HepG2 (cell line): ENCODE results near the gene GPR68. TPM values are rescaled to one million over a fixed set of nuclear protein-coding genes. Genes with fewer than 3 reads are reported as not detected.

ENCODE experiments used
- ATAC-seq: fragments of 200-7000 bp; cut with Tn5 transposase; 3 replicates; pipeline ENCODE4 v1.9.1; 2020; ENCODE audit warnings: mild to moderate bottlenecking, moderate library complexity
- BruUV-seq: library from RNA; stranded (reverse); fragments of 400-500 nt; replicated peaks from 2 replicates; lab custom pipeline; 2021; lab: Mats Ljungman, UMichigan
- CTCF ChIA-PET: fragments of 300-600 bp; formaldehyde crosslinking; extraction: SDS; loops from one replicate; lab custom pipeline; 2021; ENCODE audit warnings: low total read pairs, inconsistent platforms, low intra/inter-chr PET ratio; lab: Yijun Ruan, JAX
- POLR2A ChIA-PET: fragments of 350-600 bp; sonication (Branson Sonifier 250); formaldehyde crosslinking; loops from one replicate; lab custom pipeline; 2020; ENCODE audit warnings: antibody characterized with exemption, inconsistent platforms; lab: Yijun Ruan, JAX
- DNase-seq: peaks from one replicate; pipeline ENCODE4 v3.0.0-alpha.2; 2015; ENCODE audit warnings: low spot score
- FAIRE-seq: peaks from 3 replicates; lab custom pipeline; 2011; peaks lifted over from hg19 to GRCh38; lab: Jason Lieb, UNC
- H2AFZ ChIP-seq: one replicate; pipeline ENCODE4 v1.6.1; 2011; ENCODE audit warnings: low read length, inconsistent platforms
- H3K27ac ChIP-seq: fragments of 300-600 bp; 3 replicates; pipeline ENCODE4 v1.8.0; 2011; ENCODE audit warnings: mixed run types, mild to moderate bottlenecking, mixed read lengths, low read length, inconsistent platforms; ENCODE audit not compliant: insufficient read depth; ENCODE audit errors: extremely low read length
- H3K27me3 ChIP-seq, 2 experiments: fragments of 200-600 bp in 1 of 2; 2 replicates in 1 of 2; 3 replicates in 1 of 2; pipeline versions ENCODE4 v1.6.0 to v1.8.0; 2011; ENCODE audit warnings: low read length in 2 of 2, mild to moderate bottlenecking in 2 of 2, moderate library complexity in 2 of 2, inconsistent platforms in 1 of 2; ENCODE audit not compliant: insufficient read depth in 2 of 2, control insufficient read depth in 1 of 2
- H3K36me3 ChIP-seq, 2 experiments: fragments of 200-600 bp in 1 of 2; replicated peaks in 1 of 2; 2 replicates in 1 of 2; 3 replicates in 1 of 2; pipeline versions ENCODE4 v1.5.1 to v1.8.0; 2011; ENCODE audit warnings: low read length in 2 of 2, inconsistent platforms in 1 of 2; ENCODE audit not compliant: insufficient read depth in 2 of 2, control insufficient read depth in 1 of 2
- H3K4me1 ChIP-seq: 2 replicates; pipeline ENCODE4 v1.5.1; 2012; ENCODE audit warnings: low read length, inconsistent platforms; ENCODE audit not compliant: insufficient read depth
- H3K4me2 ChIP-seq: 2 replicates; pipeline ENCODE4 v1.6.0; 2011; ENCODE audit warnings: low read depth, low read length, inconsistent platforms
- H3K4me3 ChIP-seq, 3 experiments: fragments of 200-600 bp in 1 of 3; sonication (generic), shearing (Covaris generic) in 1 of 3; replicated peaks in 1 of 3; 2 replicates each; pipeline ENCODE4 v1.5.1; 2011 to 2016; ENCODE audit warnings: low read length in 3 of 3, inconsistent platforms in 2 of 3, low read depth in 2 of 3, mild to moderate bottlenecking in 2 of 3, control low read depth in 1 of 3, mixed read lengths in 1 of 3; ENCODE audit not compliant: insufficient read depth in 1 of 3
- H3K79me2 ChIP-seq: one replicate; pipeline ENCODE4 v1.6.1; 2011; ENCODE audit warnings: low read length, inconsistent platforms; ENCODE audit not compliant: insufficient read depth
- H3K9ac ChIP-seq: 2 replicates; pipeline ENCODE4 v1.6.0; 2011; ENCODE audit warnings: mild to moderate bottlenecking, low read depth, low read length, inconsistent platforms; ENCODE audit not compliant: insufficient read depth
- H3K9me3 ChIP-seq: 2 replicates; pipeline ENCODE4 v1.5.1; 2012; ENCODE audit warnings: mild to moderate bottlenecking, low read length
- H4K20me1 ChIP-seq: 2 replicates; pipeline ENCODE4 v1.6.0; 2011; ENCODE audit warnings: inconsistent platforms, mild to moderate bottlenecking, low read length, moderate library complexity; ENCODE audit not compliant: insufficient read depth
- ATM ChIP-seq: fragments of 450-650 bp; IDR thresholded peaks from 2 replicates; pipeline ENCODE4 v1.7.1; 2017; ENCODE audit warnings: mild to moderate bottlenecking, borderline replicate concordance
- BCL3 ChIP-seq: sonication (generic); formaldehyde crosslinking; IDR thresholded peaks from 2 replicates; pipeline ENCODE4 v1.5.1; 2020; ENCODE audit warnings: mild to moderate bottlenecking, missing genetic modification reagents, moderate library complexity
- MNT ChIP-seq: fragments of 450-650 bp; IDR thresholded peaks from 2 replicates; pipeline ENCODE4 v1.6.1; 2016
- NFYC ChIP-seq: IDR thresholded peaks from 2 replicates; pipeline ENCODE4 v1.6.1; 2016; ENCODE audit warnings: missing genetic modification reagents, missing compliant biosample characterization
- PCBP1 ChIP-seq: fragments of 200-400 bp; formaldehyde crosslinking; IDR thresholded peaks from 2 replicates; pipeline ENCODE4 v1.6.1; 2017; ENCODE audit warnings: mild to moderate bottlenecking, low read depth, low read length, borderline replicate concordance
- PRMT3 ChIP-seq: sonication (generic); formaldehyde crosslinking; IDR thresholded peaks from 2 replicates; pipeline ENCODE4 v1.8.1; 2022; ENCODE audit warnings: low read depth, mild to moderate bottlenecking, moderate library complexity, missing genetic modification reagents, borderline replicate concordance
- SAFB2 ChIP-seq: sonication (generic); formaldehyde crosslinking; IDR thresholded peaks from 2 replicates; pipeline ENCODE4 v1.5.1; 2020; ENCODE audit warnings: missing genetic modification reagents, low read depth, mild to moderate bottlenecking, borderline replicate concordance
- SP1 ChIP-seq, 2 experiments: fragments of 450-650 bp in 1 of 2; sonication (generic) in 1 of 2; formaldehyde crosslinking in 1 of 2; IDR thresholded peaks; 2 replicates each; pipeline versions ENCODE4 v1.4.0 to v1.6.1; 2016 to 2020; ENCODE audit warnings: missing genetic modification reagents in 1 of 2
- TEAD3 ChIP-seq: optimal IDR thresholded peaks from 2 replicates; pipeline ENCODE3; 2016; ENCODE audit warnings: borderline replicate concordance
- ZNF615 ChIP-seq: sonication (generic); formaldehyde crosslinking; IDR thresholded peaks from 2 replicates; pipeline ENCODE4 v1.5.0; 2020; ENCODE audit warnings: mild to moderate bottlenecking, missing genetic modification reagents, borderline replicate concordance
- ZNF768 ChIP-seq: sonication (generic); formaldehyde crosslinking; IDR thresholded peaks from 2 replicates; pipeline ENCODE4 v1.4.0; 2020; ENCODE audit warnings: missing genetic modification reagents
- ZSCAN20 ChIP-seq: sonication (generic); formaldehyde crosslinking; IDR thresholded peaks from 2 replicates; pipeline ENCODE4 v1.4.0; 2020; ENCODE audit warnings: missing genetic modification reagents, mild to moderate bottlenecking, borderline replicate concordance
- WGBS: methylation state at CpG from one replicate; pipeline ENCODE4 v1.1.6; 2017; ENCODE audit warnings: low lambda C conversion rate; 5-methylcytosine and 5-hydroxymethylcytosine counted together
- in situ Hi-C: cut with HindIII; loops from 2 replicates; pipeline ENCODE4 v1.10.0; 2017; ENCODE audit warnings: low pct_unique_long_range_greater_than_20kb; ENCODE audit not compliant: extremely low pct_ligation_motif_present
- intact Hi-C: fragments of 100-400 bp; cut with micrococcal nuclease; formaldehyde crosslinking; loops from one replicate; pipeline ENCODE4 v1.10.0; 2022; ENCODE audit not compliant: unreplicated experiment
- polyA plus RNA-seq, 8 experiments: library from polyadenylated mRNA; depleted of rRNA in 3 of 8; stranded (reverse) in 7 of 8; unstranded in 1 of 8; fragments of >200 nt; fragmentation: Illumina TruSeq in 4 of 8; extraction: Trizol in 4 of 8; gene quantifications; 2 replicates each; pipeline versions ENCODE4 v1.2.1 to v1.2.3, GENCODE V29; 2011 to 2016; ENCODE audit warnings: low read depth in 4 of 8, missing spikeins in 1 of 8, mixed read lengths in 1 of 8; ENCODE audit not compliant: insufficient read depth in 1 of 8
- total RNA-seq, 5 experiments: library from RNA; depleted of rRNA; stranded (reverse); fragments of >200 nt; fragmentation: Illumina TruSeq; extraction: Trizol; gene quantifications; 2 replicates each; pipeline ENCODE4 v1.2.3, GENCODE V29; 2016; ENCODE audit warnings: low read depth in 1 of 5
- TF ChIP-seq, protein P1 (sequence below): sonication (generic); formaldehyde crosslinking; IDR thresholded peaks from 2 replicates; pipeline ENCODE4 v1.9.0; 2021; ENCODE audit warnings: missing genetic modification reagents, borderline replicate concordance

GPR68 gene
- total and polyA plus RNA-seq, 2 of the 13 experiments (the other 11 are each of a cell fraction or from before 2014, with no cell fraction given) = not detected

DNA sequence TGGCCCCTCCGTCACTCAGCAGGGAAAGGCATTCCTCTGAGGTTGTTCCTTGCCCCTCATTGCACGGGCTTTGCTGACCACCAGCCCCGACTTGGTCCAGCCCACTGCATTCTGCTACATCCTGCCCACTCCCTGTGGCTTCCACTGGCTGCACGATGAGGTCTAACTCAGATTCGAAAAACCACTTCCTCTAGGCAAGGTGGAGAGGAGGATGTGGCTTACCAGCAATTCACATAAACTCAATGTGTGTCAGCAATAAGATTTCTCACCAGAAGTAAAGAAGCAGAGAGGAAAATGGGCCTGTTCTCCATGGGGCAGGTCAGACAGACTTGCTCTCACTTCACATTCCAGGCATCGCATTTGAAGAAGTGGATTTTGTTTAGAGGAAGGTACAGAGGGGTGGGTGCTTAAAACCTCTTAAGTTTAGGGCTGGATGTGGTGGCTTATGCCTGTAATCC is 14.7 kb downstream of the GPR68 start:
- WGBS = 88% methylated on average over 5 of the region's 6 CpGs
- no peaks in the 10 kb centered on the region for H4K20me1 ChIP-seq
- H3K79me2 ChIP-seq = no peaks in the 10 kb centered on the region
- no peak overlapping the region for H3K4me2 ChIP-seq
- no peaks in the 10 kb centered on the region for H3K36me3 ChIP-seq
- H3K4me1 ChIP-seq = no peaks in the 10 kb centered on the region
- H3K27ac ChIP-seq = no peak overlapping the region
- no TSS peak for BruUV-seq
- TF ChIP-seq PRMT3 (CRISPR knock-in tag) (no peak), ZNF768 (CRISPR knock-in tag) (no peak), NFYC (CRISPR knock-in tag) (no peak), SP1 (IDR thresholded peaks at IDR 0.05) (no peak), SP1 (CRISPR knock-in tag; IDR thresholded peaks at IDR 0.05) (no peak), ZSCAN20 (CRISPR knock-in tag) (no peak)
- intact Hi-C loops (no loop called here), in situ Hi-C loops (no loop called here)
- H3K9me3 ChIP-seq = no peaks in the 10 kb centered on the region
- ChIA-PET CTCF (no interaction called here), POLR2A (no interaction called here)
- H3K27me3 ChIP-seq = no peaks in the 10 kb centered on the region
- H3K4me3 ChIP-seq = no peak overlapping the region
- ATAC-seq (no peak), DNase-seq (no peak), FAIRE-seq (no peak)
- H2AFZ ChIP-seq = no peak overlapping the region
- H3K9ac ChIP-seq = no peak overlapping the region

- no peak overlapping the region for H3K9ac ChIP-seq
- WGBS = no CpG with 5 or more reads among the region's 1 CpG
- ATAC-seq = no peak
- H3K9me3 ChIP-seq = no peaks in the 10 kb centered on the region
- no peaks in the 10 kb centered on the region for H3K27me3 ChIP-seq
- no peaks in the 10 kb centered on the region for H4K20me1 ChIP-seq
- no peak overlapping the region for H3K4me3 ChIP-seq
- no peak overlapping the region for H3K27ac ChIP-seq
- DNase-seq = no peak
- H3K4me1 ChIP-seq = no peaks in the 10 kb centered on the region
- intact Hi-C loops = no loop called here
- FAIRE-seq = no peak
- H2AFZ ChIP-seq = no peak overlapping the region
- no peaks in the 10 kb centered on the region for H3K79me2 ChIP-seq
- H3K36me3 ChIP-seq = no peaks in the 10 kb centered on the region
- no TSS peak for BruUV-seq
- H3K4me2 ChIP-seq = no peak overlapping the region
- ChIA-PET POLR2A (no interaction called here), CTCF (no interaction called here)
- in situ Hi-C loops = no loop called here
- TF ChIP-seq PCBP1 = no peak
- no peak for TF ChIP-seq SAFB2 (CRISPR knock-in tag)
- TF ChIP-seq ZNF615 (CRISPR knock-in tag) = no peak
- TF ChIP-seq BCL3 (CRISPR knock-in tag) = no peak
- TF ChIP-seq TEAD3 (CRISPR knock-in tag) = no peak
- TF ChIP-seq PRMT3 (CRISPR knock-in tag) = no peak
- TF ChIP-seq MNT = no peak
- TF ChIP-seq, protein P1, sequence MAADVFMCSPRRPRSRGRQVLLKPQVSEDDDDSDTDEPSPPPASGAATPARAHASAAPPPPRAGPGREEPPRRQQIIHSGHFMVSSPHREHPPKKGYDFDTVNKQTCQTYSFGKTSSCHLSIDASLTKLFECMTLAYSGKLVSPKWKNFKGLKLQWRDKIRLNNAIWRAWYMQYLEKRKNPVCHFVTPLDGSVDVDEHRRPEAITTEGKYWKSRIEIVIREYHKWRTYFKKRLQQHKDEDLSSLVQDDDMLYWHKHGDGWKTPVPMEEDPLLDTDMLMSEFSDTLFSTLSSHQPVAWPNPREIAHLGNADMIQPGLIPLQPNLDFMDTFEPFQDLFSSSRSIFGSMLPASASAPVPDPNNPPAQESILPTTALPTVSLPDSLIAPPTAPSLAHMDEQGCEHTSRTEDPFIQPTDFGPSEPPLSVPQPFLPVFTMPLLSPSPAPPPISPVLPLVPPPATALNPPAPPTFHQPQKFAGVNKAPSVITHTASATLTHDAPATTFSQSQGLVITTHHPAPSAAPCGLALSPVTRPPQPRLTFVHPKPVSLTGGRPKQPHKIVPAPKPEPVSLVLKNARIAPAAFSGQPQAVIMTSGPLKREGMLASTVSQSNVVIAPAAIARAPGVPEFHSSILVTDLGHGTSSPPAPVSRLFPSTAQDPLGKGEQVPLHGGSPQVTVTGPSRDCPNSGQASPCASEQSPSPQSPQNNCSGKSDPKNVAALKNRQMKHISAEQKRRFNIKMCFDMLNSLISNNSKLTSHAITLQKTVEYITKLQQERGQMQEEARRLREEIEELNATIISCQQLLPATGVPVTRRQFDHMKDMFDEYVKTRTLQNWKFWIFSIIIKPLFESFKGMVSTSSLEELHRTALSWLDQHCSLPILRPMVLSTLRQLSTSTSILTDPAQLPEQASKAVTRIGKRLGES (CRISPR knock-in tag) = no peak
- TF ChIP-seq ATM = no peak
Observed at GRCh38 chr14:91229005-91229382, 15.5 kb downstream of the GPR68 start.
